ENCODE data around the gene TRIM66. TPM values are rescaled to one million over a fixed set of nuclear protein-coding genes. Genes with fewer than 3 reads are reported as not detected.
A peak's percentile ranks its signal among the peaks of the same experiment; 100 is the strongest.

TRIM66 gene
- polyA plus RNA-seq, 3 donors, result 0.04 to 12.0 (median 0.47) TPM

- intact Hi-C loops (cut with micrococcal nuclease), result no loop called here
- Histone ChIP-seq H3K9ac (ENCODE audit: insufficient read depth, low read length, poor library complexity, severe bottlenecking) (no peak overlapping the region), H3K9me3 (replicated peaks in 1 of 2; ENCODE audit: control insufficient read depth in 1 of 2, insufficient read depth in 1 of 2, low read length in 2 of 2) (no peaks in the 10 kb centered on the region), H3K4me2 (replicated peaks; ENCODE audit: extremely low read depth, low read length, poor library complexity, severe bottlenecking) (no peak overlapping the region), H3K36me3 (replicated peaks in 1 of 2; ENCODE audit: control insufficient read depth in 1 of 2, insufficient read depth in 2 of 2, low read length in 2 of 2) (no peaks in the 10 kb centered on the region), H3K27ac (ENCODE audit: low read depth in 1 of 2, low read length in 2 of 2) (no peak overlapping the region), H3K79me2 (ENCODE audit: insufficient read depth, low read length) (no peaks in the 10 kb centered on the region), H3K4me1 (ENCODE audit: control insufficient read depth in 1 of 2, insufficient read depth in 2 of 2, low read length in 2 of 2) (peaks cover 0 to 3% of the 10 kb centered on the region in 2 donors), H3K4me3 (replicated peaks in 1 of 3; ENCODE audit: low read depth in 2 of 3, low read length in 3 of 3) (no peak overlapping the region), H2AFZ (ENCODE audit: insufficient read depth, low read depth, low read length, poor library complexity, severe bottlenecking) (no peak overlapping the region), H4K20me1 (ENCODE audit: insufficient read depth, low read length) (no peaks in the 10 kb centered on the region), H3K27me3 (ENCODE audit: control insufficient read depth in 2 of 2, insufficient read depth in 2 of 2, low read length in 2 of 2) (no peaks in the 10 kb centered on the region)
- Mint-ChIP-seq H3K4me3 (no peak overlapping the region), H3K36me3 (no peaks in the 10 kb centered on the region), H3K4me1 (peaks cover 3% of the 10 kb centered on the region), H3K27me3 (ENCODE audit: low read depth in 3 of 3) (peaks cover 2 to 8% (median 3%) of the 10 kb centered on the region in 3 donors), H3K9me3 (no peaks in the 10 kb centered on the region), H3K27ac (peak overlapping the region in 1 of 7 donors; percentile 30)
- TF ChIP-seq, protein P1, sequence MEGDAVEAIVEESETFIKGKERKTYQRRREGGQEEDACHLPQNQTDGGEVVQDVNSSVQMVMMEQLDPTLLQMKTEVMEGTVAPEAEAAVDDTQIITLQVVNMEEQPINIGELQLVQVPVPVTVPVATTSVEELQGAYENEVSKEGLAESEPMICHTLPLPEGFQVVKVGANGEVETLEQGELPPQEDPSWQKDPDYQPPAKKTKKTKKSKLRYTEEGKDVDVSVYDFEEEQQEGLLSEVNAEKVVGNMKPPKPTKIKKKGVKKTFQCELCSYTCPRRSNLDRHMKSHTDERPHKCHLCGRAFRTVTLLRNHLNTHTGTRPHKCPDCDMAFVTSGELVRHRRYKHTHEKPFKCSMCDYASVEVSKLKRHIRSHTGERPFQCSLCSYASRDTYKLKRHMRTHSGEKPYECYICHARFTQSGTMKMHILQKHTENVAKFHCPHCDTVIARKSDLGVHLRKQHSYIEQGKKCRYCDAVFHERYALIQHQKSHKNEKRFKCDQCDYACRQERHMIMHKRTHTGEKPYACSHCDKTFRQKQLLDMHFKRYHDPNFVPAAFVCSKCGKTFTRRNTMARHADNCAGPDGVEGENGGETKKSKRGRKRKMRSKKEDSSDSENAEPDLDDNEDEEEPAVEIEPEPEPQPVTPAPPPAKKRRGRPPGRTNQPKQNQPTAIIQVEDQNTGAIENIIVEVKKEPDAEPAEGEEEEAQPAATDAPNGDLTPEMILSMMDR (IDR thresholded peaks at IDR 0.05), result no peak
- WGBS (ENCODE audit: insufficient coverage), result 100% methylated on average over 3 of the region's 7 CpGs
- DNase-seq, result no peak
Measured at GRCh38 chr11:8723711-8724110, 41.2 kb upstream of the TRIM66 start.

- Mint-ChIP-seq H3K4me1 (peaks cover 11% of the 10 kb centered on the region), H3K36me3 (no peaks in the 10 kb centered on the region), H3K27me3 (ENCODE audit: low read depth in 3 of 3) (peaks cover 2 to 7% (median 3%) of the 10 kb centered on the region in 3 donors), H3K9me3 (peaks cover 0 to 2% (median 0%) of the 10 kb centered on the region in 7 donors), H3K4me3 (no peak overlapping the region), H3K27ac (peak overlapping the region in 1 of 7 donors; percentile 25)
- WGBS (ENCODE audit: insufficient coverage), result 100% methylated on average over 3 of the region's 3 CpGs
- H4K20me1 ChIP-seq (ENCODE audit: insufficient read depth, low read length), result no peaks in the 10 kb centered on the region
- H3K79me2 ChIP-seq (ENCODE audit: insufficient read depth, low read length), result no peaks in the 10 kb centered on the region
- H2AFZ ChIP-seq (ENCODE audit: insufficient read depth, low read depth, low read length, poor library complexity, severe bottlenecking), result no peak overlapping the region
- no peak for DNase-seq
- H3K4me3 ChIP-seq (replicated peaks in 1 of 3; ENCODE audit: low read depth in 2 of 3, low read length in 3 of 3), result no peak overlapping the region
- H3K27ac ChIP-seq (ENCODE audit: low read depth in 1 of 2, low read length in 2 of 2), result no peak overlapping the region
- TF ChIP-seq, protein P1 (IDR thresholded peaks at IDR 0.05), result no peak
- H3K9ac ChIP-seq (ENCODE audit: insufficient read depth, low read length, poor library complexity, severe bottlenecking), result no peak overlapping the region
- no peaks in the 10 kb centered on the region for H3K36me3 ChIP-seq (replicated peaks in 1 of 2; ENCODE audit: control insufficient read depth in 1 of 2, insufficient read depth in 2 of 2, low read length in 2 of 2)
- H3K4me1 ChIP-seq (ENCODE audit: control insufficient read depth in 1 of 2, insufficient read depth in 2 of 2, low read length in 2 of 2), result peaks cover 7 to 12% of the 10 kb centered on the region in 2 donors
- H3K4me2 ChIP-seq (replicated peaks; ENCODE audit: extremely low read depth, low read length, poor library complexity, severe bottlenecking), result no peak overlapping the region
- no peaks in the 10 kb centered on the region for H3K27me3 ChIP-seq (ENCODE audit: control insufficient read depth in 2 of 2, insufficient read depth in 2 of 2, low read length in 2 of 2)
- intact Hi-C loops (cut with micrococcal nuclease), result no loop called here
- no peaks in the 10 kb centered on the region for H3K9me3 ChIP-seq (replicated peaks in 1 of 2; ENCODE audit: control insufficient read depth in 1 of 2, insufficient read depth in 1 of 2, low read length in 2 of 2)
Measured at GRCh38 chr11:8722809-8723208, 40.3 kb upstream of the TRIM66 start.
